Subcutaneous abdominal adipose tissue (tissue), 5 donors: Measurements from ENCODE around the gene ARHGAP5.
A peak's percentile ranks its signal among the peaks of the same experiment; 100 is the strongest.

Source experiments
- H3K27ac ChIP-seq: one replicate; pipeline ENCODE4 v1.7.0; 2013; ENCODE audit warnings: low read depth, mild to moderate bottlenecking, inconsistent platforms, low read length, moderate library complexity
- H3K27me3 ChIP-seq, 5 donors: one replicate each; pipeline ENCODE4 v1.7.0; 2013; ENCODE audit warnings: low read length in 5 of 5, inconsistent platforms in 1 of 5; ENCODE audit not compliant: control insufficient read depth in 5 of 5, insufficient read depth in 4 of 5
- H3K36me3 ChIP-seq, 5 donors: one replicate each; pipeline ENCODE4 v1.7.0; 2013; ENCODE audit warnings: low read length in 5 of 5; ENCODE audit not compliant: control insufficient read depth in 5 of 5, insufficient read depth in 5 of 5
- H3K4me1 ChIP-seq, 5 donors: one replicate each; pipeline ENCODE4 v1.7.0; 2013; ENCODE audit warnings: low read length in 5 of 5, mild to moderate bottlenecking in 3 of 5, moderate library complexity in 1 of 5; ENCODE audit not compliant: control insufficient read depth in 5 of 5, insufficient read depth in 5 of 5
- H3K4me3 ChIP-seq, 5 donors: one replicate each; pipeline ENCODE4 v1.7.0; 2013; ENCODE audit warnings: low read length in 5 of 5, low read depth in 1 of 5
- H3K9ac ChIP-seq, 5 donors: one replicate each; pipeline ENCODE4 v1.7.0; 2013; ENCODE audit warnings: low read length in 5 of 5, mild to moderate bottlenecking in 4 of 5, moderate library complexity in 3 of 5
- H3K9me3 ChIP-seq, 5 donors: one replicate each; pipeline ENCODE4 v1.7.0; 2013; ENCODE audit warnings: low read length in 5 of 5; ENCODE audit not compliant: control insufficient read depth in 5 of 5
- donor health status: healthy.
- donor health status: healthy.
- donor health status: healthy.
- donor health status: healthy.
- donor health status: healthy.

Gene ARHGAP5

GRCh38 chr14:32077081-32078022, at the start of gene ARHGAP5:
TSS of gene ARHGAP5 (plus strand) at chr14:32077304. CDS start at chr14:32090670, 13,366 bp downstream.
- Histone ChIP-seq H3K36me3 (no peaks in the 10 kb centered on the region), H3K9me3 (no peaks in the 10 kb centered on the region), H3K4me1 (peaks cover 3 to 28% (median 19%) of the 10 kb centered on the region in 5 donors), H3K4me3 (peak within 1 kb of the TSS; percentile 73 to 99 (median 90)), H3K27ac (peak within 1 kb of the TSS; percentile 95), H3K9ac (peak within 1 kb of the TSS; percentile 75 to 96 (median 81)), H3K27me3 (no peaks in the 10 kb centered on the region)

DNA sequence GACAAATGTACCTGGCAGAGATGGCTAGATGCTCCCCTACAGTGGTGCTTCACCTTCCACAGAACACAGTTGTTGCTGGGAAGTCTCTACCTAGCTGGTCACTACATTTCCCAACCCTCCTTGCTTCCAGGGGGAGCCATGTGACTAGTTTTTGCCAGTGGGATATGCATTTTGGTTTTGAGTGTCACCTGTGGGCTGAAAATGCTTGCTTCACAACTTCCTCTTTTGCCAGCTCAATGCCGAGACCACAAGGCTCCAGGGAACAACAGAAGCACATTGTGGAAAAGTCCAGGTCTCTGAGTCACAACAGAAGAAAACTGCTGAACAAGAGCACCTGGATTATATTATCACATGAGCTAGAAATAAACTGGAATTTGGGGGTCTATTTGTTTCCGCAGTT, 48.5 kb upstream of the ARHGAP5 start:
- H3K27me3 ChIP-seq: no peaks in the 10 kb centered on the region
- no peak overlapping the region for H3K27ac ChIP-seq
- no peak overlapping the region for H3K4me3 ChIP-seq
- H3K9me3 ChIP-seq: no peaks in the 10 kb centered on the region
- H3K9ac ChIP-seq: no peak overlapping the region
- H3K4me1 ChIP-seq: no peaks in the 10 kb centered on the region
- no peaks in the 10 kb centered on the region for H3K36me3 ChIP-seq

DNA sequence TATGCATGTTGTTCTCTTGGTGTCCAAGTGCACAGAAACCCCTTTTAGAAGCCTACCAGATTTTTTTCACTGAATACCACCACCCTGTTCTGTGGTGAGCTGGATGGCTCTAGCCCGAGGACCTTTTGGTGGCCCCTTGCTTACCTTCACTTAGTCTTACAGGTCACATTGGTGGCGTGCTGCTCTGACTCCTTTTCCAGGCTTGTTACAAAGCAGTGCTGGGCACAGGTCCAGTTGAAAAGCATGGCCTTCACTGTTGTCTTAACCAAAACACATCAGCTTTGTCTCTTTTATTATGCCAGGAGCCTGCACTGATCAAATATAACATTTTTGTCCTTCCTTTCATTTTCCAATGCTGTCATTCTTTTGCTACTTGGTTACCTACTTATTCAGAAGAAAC, 43.6 kb upstream of the ARHGAP5 start:
- Histone ChIP-seq H3K4me1 (no peaks in the 10 kb centered on the region), H3K27ac (no peak overlapping the region), H3K36me3 (no peaks in the 10 kb centered on the region), H3K4me3 (no peak overlapping the region), H3K9ac (no peak overlapping the region), H3K27me3 (no peaks in the 10 kb centered on the region), H3K9me3 (no peaks in the 10 kb centered on the region)

GRCh38 chr14:32038876-32039275, 38.2 kb upstream of the ARHGAP5 start:
- Histone ChIP-seq H3K9ac (no peak overlapping the region), H3K27ac (no peak overlapping the region), H3K4me1 (no peaks in the 10 kb centered on the region), H3K9me3 (no peaks in the 10 kb centered on the region), H3K27me3 (no peaks in the 10 kb centered on the region), H3K36me3 (no peaks in the 10 kb centered on the region), H3K4me3 (no peak overlapping the region)

DNA sequence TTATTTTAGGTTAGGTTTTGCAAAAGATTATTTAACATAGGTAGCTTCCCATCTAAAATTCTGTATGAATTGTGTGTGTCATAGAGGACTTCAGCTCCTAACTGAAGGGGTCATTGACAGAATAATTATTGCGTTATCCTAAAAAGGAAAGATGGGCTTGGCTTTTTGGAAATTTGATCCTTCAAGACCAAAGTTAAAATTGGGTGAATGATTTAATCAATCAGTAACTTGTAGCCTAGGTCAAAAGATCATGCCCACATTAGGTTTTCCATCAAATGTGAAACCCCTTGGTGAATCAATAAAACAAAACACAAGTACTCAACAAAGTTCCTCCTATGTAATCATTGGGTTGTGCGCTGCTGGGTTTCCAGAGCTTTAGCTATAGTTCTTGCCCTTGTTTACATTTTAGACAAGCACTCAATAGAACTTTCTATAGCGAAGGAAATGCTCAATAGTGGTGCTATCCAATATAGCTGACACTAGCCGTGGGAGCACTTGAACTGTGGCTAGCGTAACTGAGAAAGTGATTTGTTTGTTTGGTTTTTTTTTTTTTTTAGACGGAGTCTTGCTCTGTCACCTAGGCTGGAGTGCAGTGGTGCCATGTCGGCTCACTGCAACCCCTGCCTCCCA, 37.6 kb upstream of the ARHGAP5 start:
- Histone ChIP-seq H3K36me3 (no peaks in the 10 kb centered on the region), H3K9ac (no peak overlapping the region), H3K27me3 (no peaks in the 10 kb centered on the region), H3K4me3 (no peak overlapping the region), H3K27ac (no peak overlapping the region), H3K9me3 (no peaks in the 10 kb centered on the region), H3K4me1 (no peaks in the 10 kb centered on the region)

- Histone ChIP-seq H3K27me3 (no peaks in the 10 kb centered on the region), H3K4me1 (no peaks in the 10 kb centered on the region), H3K27ac (no peak overlapping the region), H3K4me3 (no peak overlapping the region), H3K36me3 (no peaks in the 10 kb centered on the region), H3K9ac (no peak overlapping the region), H3K9me3 (no peaks in the 10 kb centered on the region)
Observed at GRCh38 chr14:32043624-32044023, 33.5 kb upstream of the ARHGAP5 start.

DNA sequence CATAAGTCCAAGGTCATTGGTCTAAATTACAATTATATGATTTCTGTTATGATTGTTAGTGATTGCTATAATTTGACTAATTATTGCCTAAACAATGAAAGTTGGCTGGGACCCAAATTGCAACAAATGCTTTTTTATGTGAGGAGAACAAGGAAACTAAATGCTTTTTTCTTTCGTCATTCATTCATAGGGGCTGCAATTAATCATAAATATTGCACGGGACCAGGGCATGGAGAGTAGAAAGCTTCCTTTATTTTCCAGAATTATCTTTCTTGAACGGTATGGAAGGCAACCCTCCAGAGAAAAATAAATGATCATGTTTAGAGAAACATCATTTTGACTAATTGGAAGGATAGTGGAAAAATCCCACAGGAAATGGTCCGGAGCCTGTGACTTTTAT, 32.6 kb upstream of the ARHGAP5 start:
- H3K4me1 ChIP-seq: peaks cover 0 to 4% (median 0%) of the 10 kb centered on the region in 5 donors
- H3K9ac ChIP-seq: no peak overlapping the region
- no peaks in the 10 kb centered on the region for H3K9me3 ChIP-seq
- H3K27ac ChIP-seq: no peak overlapping the region
- no peak overlapping the region for H3K4me3 ChIP-seq
- no peaks in the 10 kb centered on the region for H3K27me3 ChIP-seq
- H3K36me3 ChIP-seq: no peaks in the 10 kb centered on the region

DNA sequence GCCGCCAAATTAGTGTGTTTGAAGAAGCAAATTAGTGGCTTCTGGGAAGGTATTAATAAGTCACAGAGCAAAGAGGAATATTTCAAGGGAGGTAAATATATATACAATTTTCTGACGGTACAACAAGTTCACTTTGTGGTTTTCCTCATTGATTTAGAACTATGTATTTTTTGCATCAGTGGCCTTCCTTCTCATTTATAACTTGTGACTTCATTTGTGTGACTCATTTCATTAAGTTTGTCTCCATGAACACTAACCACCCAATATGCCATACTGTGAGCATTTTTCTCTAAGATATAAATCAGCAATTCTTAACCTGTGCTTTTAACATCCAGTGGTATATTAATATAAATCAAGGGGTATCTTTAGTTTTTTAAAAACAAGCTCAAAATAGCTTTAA, 29.3 kb upstream of the ARHGAP5 start:
- Histone ChIP-seq H3K4me1 (peaks cover 0 to 9% (median 0%) of the 10 kb centered on the region in 5 donors), H3K9me3 (no peaks in the 10 kb centered on the region), H3K4me3 (no peak overlapping the region), H3K27me3 (no peaks in the 10 kb centered on the region), H3K36me3 (no peaks in the 10 kb centered on the region), H3K27ac (no peak overlapping the region), H3K9ac (no peak overlapping the region)

GRCh38 chr14:32049361-32050088, 27.6 kb upstream of the ARHGAP5 start:
- Histone ChIP-seq H3K27ac (no peak overlapping the region), H3K27me3 (no peaks in the 10 kb centered on the region), H3K4me1 (peaks cover 0 to 9% (median 0%) of the 10 kb centered on the region in 5 donors), H3K4me3 (no peak overlapping the region), H3K9ac (no peak overlapping the region), H3K9me3 (peaks cover 0 to 2% (median 0%) of the 10 kb centered on the region in 5 donors), H3K36me3 (no peaks in the 10 kb centered on the region)

DNA sequence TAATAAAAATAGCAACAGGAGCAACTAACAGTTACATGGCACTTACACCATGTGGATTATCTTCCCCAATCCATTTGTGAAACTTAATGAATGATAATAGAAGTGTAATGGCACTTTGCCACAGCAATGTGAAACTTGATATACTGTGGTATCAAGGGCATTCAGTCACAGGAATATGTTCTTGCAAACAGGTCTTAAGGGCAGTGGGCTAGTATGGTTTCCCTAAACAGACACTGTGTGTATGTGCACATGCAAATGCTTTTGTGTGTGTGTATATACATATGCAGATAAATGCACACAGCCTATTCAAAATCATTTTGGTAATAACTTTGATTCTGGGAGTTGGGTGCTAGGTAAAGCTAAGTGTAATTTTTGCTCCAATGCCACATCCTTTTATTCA, 26.2 kb upstream of the ARHGAP5 start:
- H3K27me3 ChIP-seq: no peaks in the 10 kb centered on the region
- no peak overlapping the region for H3K27ac ChIP-seq
- no peaks in the 10 kb centered on the region for H3K36me3 ChIP-seq
- peaks cover 0 to 9% (median 0%) of the 10 kb centered on the region in 5 donors for H3K4me1 ChIP-seq
- peaks cover 0 to 4% (median 0%) of the 10 kb centered on the region in 5 donors for H3K9me3 ChIP-seq
- H3K9ac ChIP-seq: no peak overlapping the region
- no peak overlapping the region for H3K4me3 ChIP-seq
